PC-3 (cell line): ENCODE data around the gene OR2T4. TPM values are rescaled to one million over a fixed set of nuclear protein-coding genes. Genes with fewer than 3 reads are reported as not detected.

Experiments used
- total RNA-seq: library from RNA; depleted of rRNA; stranded (reverse); fragments of >200 nt; gene quantifications from 2 replicates; pipeline ENCODE4 v1.2.3, GENCODE V29; 2014; rRNA removed

The OR2T4 gene
- total RNA-seq, 1 experiment from 2014 or later, result not detected

Other genes with a start within 250 kb of the OR2T4 start
- gene OR2M5, start 216.5 kb upstream of the OR2T4 start, total RNA-seq, result not detected in 2 replicates
- not detected in 2 replicates for gene OR2M2, start 186.8 kb upstream of the OR2T4 start, total RNA-seq
- not detected in 2 replicates for gene OR2M3, start 164.4 kb upstream of the OR2T4 start, total RNA-seq
- not detected in 2 replicates for gene OR2M4, start 130.2 kb upstream of the OR2T4 start, total RNA-seq
- gene OR2T33, start 83.7 kb upstream of the OR2T4 start, total RNA-seq, result 0.18 TPM in 1 of 2 replicates, not detected in the other
- not detected in 2 replicates for gene OR2T12, start 58.2 kb upstream of the OR2T4 start, total RNA-seq
- not detected in 2 replicates for gene OR2M7, start 37.1 kb upstream of the OR2T4 start, total RNA-seq
- gene OR14C36, start 12.9 kb upstream of the OR2T4 start, total RNA-seq, result not detected in 2 replicates
- gene OR2T6, start 14.1 kb downstream of the OR2T4 start, total RNA-seq, result not detected in 2 replicates
- not detected in 2 replicates for gene OR2T1, start 41.4 kb downstream of the OR2T4 start, total RNA-seq
- not detected in 2 replicates for gene OR2T2, start 84.0 kb downstream of the OR2T4 start, total RNA-seq
- not detected in 2 replicates for gene OR2T3, start 111.7 kb downstream of the OR2T4 start, total RNA-seq
- not detected in 2 replicates for gene OR2T5, start 126.9 kb downstream of the OR2T4 start, total RNA-seq
- not detected in 2 replicates for gene OR2G6, start 146.4 kb downstream of the OR2T4 start, total RNA-seq
- not detected in 2 replicates for gene OR2T29, start 201.1 kb downstream of the OR2T4 start, total RNA-seq
- not detected in 2 replicates for gene OR2T34, start 213.1 kb downstream of the OR2T4 start, total RNA-seq
- gene OR2T10, start 236.0 kb downstream of the OR2T4 start, total RNA-seq, result not detected in 2 replicates